HG03097 (cell line): ENCODE data around the gene EHMT2.
"Not testable (repeated sequence)": the region's sequence is repeated elsewhere in the genome, so short reads cannot be mapped to it uniquely, and the experiment has no call there.

ENCODE experiments used
- ATAC-seq: cut with Tn5 transposase; IDR thresholded peaks from one replicate; pipeline ENCODE4 v1.9.1; 2021; ENCODE audit not compliant: unreplicated experiment, low FRiP score

EHMT2 gene

GRCh38 chr6:31874084-31874670 lies 23.3 kb downstream of the EHMT2 start:
- ATAC-seq, result no peak

GRCh38 chr6:31871046-31871659 lies 26.3 kb downstream of the EHMT2 start:
- ATAC-seq, result no peak

- no peak for ATAC-seq
These were observed 27.0 kb downstream of the EHMT2 start for GRCh38 chr6:31870385-31870921.

GRCh38 chr6:31869343-31869742 lies 28.2 kb downstream of the EHMT2 start:
- ATAC-seq, result no peak

GRCh38 chr6:31868658-31868971 lies 28.9 kb downstream of the EHMT2 start:
- not testable (repeated sequence) for ATAC-seq

GRCh38 chr6:31865205-31866118 lies 32.0 kb downstream of the EHMT2 start:
- no peak for ATAC-seq

GRCh38 chr6:31864818-31865204 lies 32.7 kb downstream of the EHMT2 start:
- ATAC-seq, result no peak

GRCh38 chr6:31864123-31864562 lies 33.4 kb downstream of the EHMT2 start:
- ATAC-seq, result not testable (repeated sequence)

GRCh38 chr6:31862344-31863235 lies 34.9 kb downstream of the EHMT2 start, which contains the start of gene NEU1:
TSS of gene NEU1 (minus strand) at chr6:31862821. CDS start at chr6:31862776, 45 bp downstream.
- peak; percentile 87 for ATAC-seq

GRCh38 chr6:31861919-31862343 lies 35.6 kb downstream of the EHMT2 start:
- no peak for ATAC-seq

- no peak for ATAC-seq
These were observed 36.3 kb downstream of the EHMT2 start for GRCh38 chr6:31861150-31861549.

- no peak for ATAC-seq
These were observed 37.1 kb downstream of the EHMT2 start for GRCh38 chr6:31860349-31860748.

- ATAC-seq, result no peak
These were observed 37.6 kb downstream of the EHMT2 start for GRCh38 chr6:31859923-31860322.

- ATAC-seq, result no peak
These were observed 38.8 kb downstream of the EHMT2 start for GRCh38 chr6:31858707-31859106.

- ATAC-seq, result not testable (repeated sequence)
These were observed 39.7 kb downstream of the EHMT2 start for GRCh38 chr6:31857774-31858173.

GRCh38 chr6:31851980-31852718 lies 45.3 kb downstream of the EHMT2 start:
- ATAC-seq, result not testable (repeated sequence)

- no peak for ATAC-seq
These were observed 46.0 kb downstream of the EHMT2 start for GRCh38 chr6:31851485-31851832.

- no peak for ATAC-seq
These were observed 46.6 kb downstream of the EHMT2 start for GRCh38 chr6:31850765-31851484.
